NB4 (cell line): ENCODE results near the gene EXO1.

Source experiments
- DNase-seq: peaks from one replicate; pipeline ENCODE4 v3.0.0; 2010; ENCODE audit warnings: low read depth
- H3K4me3 ChIP-seq: one replicate; pipeline ENCODE4 v1.5.1; 2011; ENCODE audit warnings: mild to moderate bottlenecking, low read depth, low read length, moderate library complexity
- MYC ChIP-seq: IDR thresholded peaks from 2 replicates; pipeline ENCODE4 v1.6.1; 2011; ENCODE audit warnings: low read depth, low read length
- POLR2A ChIP-seq: IDR thresholded peaks from 2 replicates; pipeline ENCODE4 v1.6.1; 2011; ENCODE audit warnings: mild to moderate bottlenecking; ENCODE audit not compliant: insufficient read length; ENCODE audit errors: extremely low read depth
- TF ChIP-seq, protein P1 (sequence below): IDR thresholded peaks from 2 replicates; pipeline ENCODE4 v1.6.1; 2011; ENCODE audit warnings: low read depth, low read length
- TF ChIP-seq, protein P2 (sequence below): IDR thresholded peaks from one replicate; pipeline ENCODE4 v1.5.1; 2012; ENCODE audit warnings: low read depth, low read length

Gene EXO1

GRCh38 chr1:241827264-241827663, 20.7 kb upstream of the EXO1 start:
- H3K4me3 ChIP-seq: no peak overlapping the region
- DNase-seq: no peak
- TF ChIP-seq, protein P1, sequence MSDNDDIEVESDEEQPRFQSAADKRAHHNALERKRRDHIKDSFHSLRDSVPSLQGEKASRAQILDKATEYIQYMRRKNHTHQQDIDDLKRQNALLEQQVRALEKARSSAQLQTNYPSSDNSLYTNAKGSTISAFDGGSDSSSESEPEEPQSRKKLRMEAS: no peak
- TF ChIP-seq MYC (no peak), POLR2A (no peak)
- TF ChIP-seq, protein P2, sequence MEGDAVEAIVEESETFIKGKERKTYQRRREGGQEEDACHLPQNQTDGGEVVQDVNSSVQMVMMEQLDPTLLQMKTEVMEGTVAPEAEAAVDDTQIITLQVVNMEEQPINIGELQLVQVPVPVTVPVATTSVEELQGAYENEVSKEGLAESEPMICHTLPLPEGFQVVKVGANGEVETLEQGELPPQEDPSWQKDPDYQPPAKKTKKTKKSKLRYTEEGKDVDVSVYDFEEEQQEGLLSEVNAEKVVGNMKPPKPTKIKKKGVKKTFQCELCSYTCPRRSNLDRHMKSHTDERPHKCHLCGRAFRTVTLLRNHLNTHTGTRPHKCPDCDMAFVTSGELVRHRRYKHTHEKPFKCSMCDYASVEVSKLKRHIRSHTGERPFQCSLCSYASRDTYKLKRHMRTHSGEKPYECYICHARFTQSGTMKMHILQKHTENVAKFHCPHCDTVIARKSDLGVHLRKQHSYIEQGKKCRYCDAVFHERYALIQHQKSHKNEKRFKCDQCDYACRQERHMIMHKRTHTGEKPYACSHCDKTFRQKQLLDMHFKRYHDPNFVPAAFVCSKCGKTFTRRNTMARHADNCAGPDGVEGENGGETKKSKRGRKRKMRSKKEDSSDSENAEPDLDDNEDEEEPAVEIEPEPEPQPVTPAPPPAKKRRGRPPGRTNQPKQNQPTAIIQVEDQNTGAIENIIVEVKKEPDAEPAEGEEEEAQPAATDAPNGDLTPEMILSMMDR: no peak

- H3K4me3 ChIP-seq: no peak overlapping the region
- no peak for DNase-seq
- TF ChIP-seq POLR2A: no peak
- TF ChIP-seq, protein P2: no peak
- TF ChIP-seq, protein P1: no peak
Measured at GRCh38 chr1:241828463-241829021, 19.5 kb upstream of the EXO1 start.

- H3K4me3 ChIP-seq: no peak overlapping the region
- no peak for DNase-seq
- TF ChIP-seq, protein P2: no peak
- TF ChIP-seq MYC (no peak), POLR2A (no peak)
- TF ChIP-seq, protein P1: no peak
Measured at GRCh38 chr1:241829468-241829867, 18.5 kb upstream of the EXO1 start.

DNA sequence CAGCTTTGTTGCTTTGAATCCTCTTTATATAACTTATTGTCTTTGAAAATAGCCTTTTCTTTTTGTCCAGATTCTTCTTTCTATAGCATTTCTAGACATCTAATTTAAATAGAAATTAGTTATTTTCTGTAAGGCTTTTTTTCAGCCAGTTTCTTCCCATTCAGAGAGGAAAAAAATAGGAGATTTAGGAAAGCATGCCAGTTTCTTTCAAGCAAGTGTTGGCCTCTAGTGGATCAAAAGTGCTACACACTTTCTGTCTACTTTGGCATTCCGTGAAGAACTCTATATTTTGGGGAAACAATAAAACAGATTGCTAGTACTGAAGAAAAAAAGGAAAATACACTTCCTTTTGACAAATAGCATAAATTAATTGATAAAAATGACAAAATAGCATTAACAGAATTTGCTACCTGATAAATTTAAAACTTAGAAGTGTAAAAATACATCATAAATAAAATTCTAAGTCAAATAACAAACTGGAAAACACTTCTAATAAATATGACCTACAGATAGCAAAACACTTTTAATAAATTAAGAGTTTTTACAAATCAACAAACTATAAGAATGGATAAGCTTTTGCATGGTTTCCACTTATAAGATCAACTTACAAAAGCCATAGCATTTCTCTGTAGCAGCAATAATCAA, 13.1 kb upstream of the EXO1 start:
- TF ChIP-seq, protein P2: peak; percentile 42
- TF ChIP-seq MYC (no peak), POLR2A (no peak)
- H3K4me3 ChIP-seq: no peak overlapping the region
- peak; percentile 28 for DNase-seq

DNA sequence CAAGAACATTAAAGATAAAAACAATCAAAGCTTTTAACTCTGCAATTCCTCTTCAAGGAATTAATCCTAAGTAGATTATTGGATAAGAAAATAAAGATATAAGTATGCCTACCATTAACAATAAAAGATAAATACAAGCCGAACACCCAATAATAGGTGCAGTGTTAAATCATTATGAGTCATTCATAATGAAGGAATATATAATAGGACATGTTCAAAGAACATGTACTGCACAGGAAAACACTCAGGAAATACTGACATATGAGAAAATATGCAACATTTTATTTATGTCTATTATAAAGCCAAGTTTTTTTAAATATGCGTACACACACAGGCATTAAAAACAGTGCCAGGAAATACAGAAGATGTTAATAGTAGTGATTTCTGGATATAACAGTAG, 11.1 kb upstream of the EXO1 start:
- H3K4me3 ChIP-seq: no peak overlapping the region
- no peak for DNase-seq
- TF ChIP-seq POLR2A (no peak), MYC (no peak)
- TF ChIP-seq, protein P1: no peak
- TF ChIP-seq, protein P2: no peak

- no peak overlapping the region for H3K4me3 ChIP-seq
- no peak for TF ChIP-seq MYC
- no peak for TF ChIP-seq POLR2A
- TF ChIP-seq, protein P2: no peak
- TF ChIP-seq, protein P1: no peak
- DNase-seq: no peak
Measured at GRCh38 chr1:241837416-241837815, 10.6 kb upstream of the EXO1 start.
